Karpas-422 (cell line): Measurements from ENCODE around the gene MAX. TPM values are rescaled to one million over a fixed set of nuclear protein-coding genes. Genes with fewer than 3 reads are reported as not detected.

Experiments used
- DNase-seq: peaks from one replicate; pipeline ENCODE4 v3.0.0-alpha.2; 2015
- H2AFZ ChIP-seq: fragments of 200-600 bp; sonication (generic); 2 replicates; pipeline ENCODE4 v1.6.1; 2014; ENCODE audit warnings: antibody characterized with exemption, low read length, mixed read lengths
- H3K27ac ChIP-seq: fragments of 200-600 bp; sonication (generic); 2 replicates; pipeline ENCODE4 v1.5.1; 2014; ENCODE audit warnings: mild to moderate bottlenecking, low read length, moderate library complexity
- H3K27me3 ChIP-seq: fragments of 200-600 bp; sonication (generic); 2 replicates; pipeline ENCODE4 v1.6.1; 2014; ENCODE audit warnings: low read length, mixed read lengths
- H3K36me3 ChIP-seq: fragments of 200-600 bp; sonication (generic); 2 replicates; pipeline ENCODE4 v1.6.1; 2014; ENCODE audit warnings: low read length, mixed read lengths; ENCODE audit not compliant: insufficient read depth
- H3K4me1 ChIP-seq: fragments of 200-600 bp; sonication (generic); 2 replicates; pipeline ENCODE4 v1.6.1; 2014; ENCODE audit warnings: mild to moderate bottlenecking, low read length, mixed read lengths
- H3K4me2 ChIP-seq: fragments of 200-600 bp; sonication (generic); 2 replicates; pipeline ENCODE4 v1.6.1; 2014; ENCODE audit warnings: low read length, low read depth, mild to moderate bottlenecking; ENCODE audit not compliant: poor library complexity, severe bottlenecking
- H3K4me3 ChIP-seq: fragments of 200-600 bp; sonication (generic); 2 replicates; pipeline ENCODE4 v1.5.1; 2014; ENCODE audit warnings: mild to moderate bottlenecking, antibody characterized with exemption, low read length, mixed read lengths
- H3K79me2 ChIP-seq: fragments of 200-600 bp; sonication (generic); 2 replicates; pipeline ENCODE4 v1.6.1; 2014; ENCODE audit warnings: mild to moderate bottlenecking, low read length, mixed read lengths
- H3K9ac ChIP-seq: fragments of 200-600 bp; sonication (generic); 2 replicates; pipeline ENCODE4 v1.6.0; 2014; ENCODE audit warnings: low read length
- H3K9me2 ChIP-seq: fragments of 200-600 bp; sonication (generic), shearing (Covaris generic); replicated peaks from 2 replicates; pipeline ENCODE4 v1.6.0; 2014; ENCODE audit warnings: mild to moderate bottlenecking, low read length, moderate library complexity; ENCODE audit not compliant: insufficient read depth
- H3K9me3 ChIP-seq: fragments of 300-700, 200-600 bp; sonication (generic); 2 replicates; pipeline ENCODE4 v1.6.1; 2014; ENCODE audit warnings: low read length, mixed read lengths
- H4K20me1 ChIP-seq: fragments of 200-600 bp; sonication (generic); 2 replicates; pipeline ENCODE4 v1.6.1; 2014; ENCODE audit warnings: mild to moderate bottlenecking, antibody characterized with exemption, low read length, low read depth; ENCODE audit not compliant: insufficient read depth
- total RNA-seq: library from RNA; depleted of rRNA; stranded (reverse); fragments of >200 nt; shearing (Covaris generic); gene quantifications from 2 replicates; pipeline ENCODE4 v1.2.3, GENCODE V29; 2014; ENCODE audit warnings: low replicate concordance

The MAX gene
- total RNA-seq, 1 experiment from 2014 or later, result 124 TPM

DNA sequence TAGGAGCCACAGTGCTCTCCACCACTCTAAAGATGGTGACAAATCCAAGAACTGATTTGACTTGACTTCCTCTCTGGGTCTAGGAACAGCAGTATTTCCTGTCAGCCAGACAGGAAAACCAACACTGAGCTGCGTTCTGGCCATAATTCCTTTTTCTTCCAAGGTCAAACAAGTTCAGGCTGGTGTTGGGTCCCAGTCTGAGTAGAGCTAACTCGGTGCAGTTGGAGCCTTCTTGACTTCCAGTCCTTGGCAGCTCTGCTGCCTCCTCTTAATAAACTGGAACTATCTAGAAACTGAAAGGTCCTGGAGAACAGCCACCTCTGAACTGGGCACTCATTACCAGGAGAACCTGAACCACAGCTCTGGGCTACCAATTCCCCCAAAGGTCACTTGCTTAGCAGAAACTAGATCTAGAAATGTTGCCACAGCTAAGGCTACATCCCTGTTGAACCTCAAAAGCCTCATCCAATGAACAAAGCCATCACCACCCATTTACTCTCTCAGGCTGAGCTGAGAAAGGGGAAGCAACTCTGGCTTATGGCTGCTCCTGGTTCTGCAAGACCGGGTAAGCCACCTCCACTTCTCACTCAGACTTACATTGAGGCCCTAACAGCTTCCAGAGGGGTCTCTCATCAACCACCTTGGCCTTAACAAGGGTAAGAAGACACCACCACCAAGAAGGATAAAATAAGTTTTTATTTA is 27.7 kb downstream of the MAX start:
- H3K27me3 ChIP-seq, result no peaks in the 10 kb centered on the region
- no peaks in the 10 kb centered on the region for H3K9me3 ChIP-seq
- H3K9ac ChIP-seq, result no peak overlapping the region
- no peaks in the 10 kb centered on the region for H3K9me2 ChIP-seq
- no peaks in the 10 kb centered on the region for H3K4me1 ChIP-seq
- H3K4me3 ChIP-seq, result no peak overlapping the region
- peaks cover 22% of the 10 kb centered on the region for H3K79me2 ChIP-seq
- 0 out of 2 replicates have a peak, but pooled peaks cover 6% of the 10 kb centered on the region for H4K20me1 ChIP-seq
- H3K27ac ChIP-seq, result no peak overlapping the region
- no peak overlapping the region for H3K4me2 ChIP-seq
- no peak overlapping the region for H2AFZ ChIP-seq
- peak; percentile 63 for DNase-seq
- H3K36me3 ChIP-seq, result peaks cover 39% of the 10 kb centered on the region

DNA sequence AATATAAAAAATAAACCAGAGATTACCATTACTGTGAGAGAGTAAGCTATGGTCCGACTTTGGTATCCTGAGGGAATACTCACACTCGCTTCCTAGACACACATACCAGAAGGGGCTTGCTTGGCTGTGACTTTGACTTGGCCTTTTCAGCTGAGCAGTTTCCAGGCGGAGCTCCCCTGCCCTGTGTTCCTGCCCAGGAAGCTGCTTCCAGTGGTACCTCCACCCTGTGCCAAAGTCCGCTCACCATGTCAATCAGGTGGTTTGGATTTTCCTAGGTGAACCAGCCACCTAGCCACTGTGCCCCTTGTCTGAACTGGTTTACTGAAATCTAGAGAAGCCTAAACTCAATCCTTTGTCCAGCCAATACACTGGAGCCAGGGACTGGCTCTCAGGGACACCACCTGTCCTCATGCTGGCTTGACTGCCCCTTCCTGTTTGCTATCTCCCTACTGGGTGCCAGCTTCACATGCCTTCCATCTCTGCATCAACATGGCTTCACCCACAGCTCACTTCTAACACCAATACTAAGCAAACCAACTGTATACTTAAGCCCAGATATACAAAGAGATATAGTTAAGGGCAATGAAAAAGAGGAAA is 28.6 kb downstream of the MAX start:
- Histone ChIP-seq H4K20me1 (0 out of 2 replicates have a peak, but pooled peaks cover 6% of the 10 kb centered on the region), H3K4me2 (no peak overlapping the region), H3K27ac (no peak overlapping the region), H3K79me2 (peaks cover 13% of the 10 kb centered on the region), H3K4me1 (no peaks in the 10 kb centered on the region), H3K9me2 (no peaks in the 10 kb centered on the region), H3K27me3 (no peaks in the 10 kb centered on the region), H3K4me3 (no peak overlapping the region), H3K36me3 (peaks cover 30% of the 10 kb centered on the region), H3K9me3 (no peaks in the 10 kb centered on the region), H2AFZ (no peak overlapping the region), H3K9ac (no peak overlapping the region)
- no peak for DNase-seq

DNA sequence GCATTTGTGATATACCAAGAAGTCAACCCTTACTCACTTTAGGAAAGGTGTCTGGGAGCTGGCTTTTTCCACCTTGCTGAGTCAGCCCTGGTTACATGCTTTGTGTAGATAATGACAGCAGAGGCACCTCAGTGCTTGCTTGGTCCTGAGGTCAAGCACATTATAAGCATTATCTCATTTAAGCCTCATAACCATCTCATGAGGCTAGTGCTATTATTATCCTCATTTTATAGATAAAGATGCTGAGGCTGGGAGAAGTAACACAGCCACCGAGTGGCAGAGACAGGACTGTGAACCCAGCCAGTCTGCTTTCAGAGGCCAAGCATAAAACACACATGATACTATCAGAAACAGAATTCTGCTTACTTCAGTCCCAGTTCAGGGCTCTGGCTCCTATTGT is 29.4 kb downstream of the MAX start:
- 0 out of 2 replicates have a peak, but pooled peaks cover 6% of the 10 kb centered on the region for H4K20me1 ChIP-seq
- H3K36me3 ChIP-seq, result peaks cover 29% of the 10 kb centered on the region
- no peaks in the 10 kb centered on the region for H3K9me3 ChIP-seq
- DNase-seq, result no peak
- no peaks in the 10 kb centered on the region for H3K9me2 ChIP-seq
- H3K27ac ChIP-seq, result no peak overlapping the region
- peaks cover 11% of the 10 kb centered on the region; the same call in 1 of the 2 replicates for H3K79me2 ChIP-seq
- H3K4me1 ChIP-seq, result no peaks in the 10 kb centered on the region
- no peak overlapping the region for H2AFZ ChIP-seq
- H3K4me2 ChIP-seq, result no peak overlapping the region
- no peak overlapping the region for H3K4me3 ChIP-seq
- no peak overlapping the region for H3K9ac ChIP-seq
- H3K27me3 ChIP-seq, result no peaks in the 10 kb centered on the region

DNA sequence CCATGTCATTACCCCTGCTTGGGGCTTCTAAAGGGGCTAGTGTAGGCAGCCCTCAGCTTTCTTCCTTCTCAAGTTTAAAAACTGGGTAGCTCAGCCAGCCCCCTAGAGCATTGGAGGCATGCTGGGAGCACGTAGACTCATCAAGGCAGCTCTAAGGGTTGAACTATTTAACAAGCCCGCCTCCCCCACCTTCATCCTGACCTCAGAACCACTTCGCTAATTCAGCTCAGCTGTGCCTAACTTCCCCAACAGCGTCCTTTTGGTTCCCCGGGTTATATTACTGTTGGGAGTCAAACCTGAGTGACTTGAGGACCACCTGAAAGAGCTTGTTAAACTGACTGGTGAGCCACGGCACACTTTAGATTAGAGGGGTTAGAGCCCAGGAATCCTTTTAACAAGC is 30.1 kb downstream of the MAX start:
- Histone ChIP-seq H4K20me1 (0 out of 2 replicates have a peak, but pooled peaks cover 6% of the 10 kb centered on the region), H2AFZ (no peak overlapping the region), H3K4me2 (no peak overlapping the region), H3K36me3 (peaks cover 22% of the 10 kb centered on the region), H3K4me1 (no peaks in the 10 kb centered on the region), H3K4me3 (no peak overlapping the region), H3K27me3 (no peaks in the 10 kb centered on the region), H3K27ac (no peak overlapping the region), H3K9me2 (no peaks in the 10 kb centered on the region), H3K79me2 (peaks cover 11% of the 10 kb centered on the region; the same call in 1 of the 2 replicates), H3K9ac (no peak overlapping the region), H3K9me3 (no peaks in the 10 kb centered on the region)
- DNase-seq, result no peak

DNA sequence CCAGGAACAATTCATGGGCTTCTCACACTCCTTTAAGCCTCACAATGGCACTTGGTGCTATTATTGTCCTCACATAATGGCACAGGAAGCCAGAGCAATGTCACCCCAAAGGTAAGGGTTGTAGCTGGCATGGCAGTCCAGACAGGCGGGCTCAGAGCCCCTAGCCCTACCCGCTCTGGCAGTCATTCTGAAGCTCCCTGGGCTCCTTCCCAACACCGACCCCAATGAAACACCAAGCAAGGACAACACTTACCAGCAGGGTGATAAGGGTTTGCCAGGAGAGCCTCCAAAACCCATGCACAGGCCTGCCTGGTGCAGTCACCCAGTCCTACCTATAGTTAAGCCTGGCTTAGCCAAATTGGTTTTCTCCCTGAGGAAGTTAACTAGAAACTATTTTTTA is 30.8 kb downstream of the MAX start:
- H3K4me1 ChIP-seq, result no peaks in the 10 kb centered on the region
- no peak for DNase-seq
- H3K36me3 ChIP-seq, result peaks cover 21% of the 10 kb centered on the region
- H3K9ac ChIP-seq, result no peak overlapping the region
- no peak overlapping the region for H3K4me3 ChIP-seq
- no peak overlapping the region for H3K27ac ChIP-seq
- no peaks in the 10 kb centered on the region for H3K27me3 ChIP-seq
- 0 out of 2 replicates have a peak, but pooled peaks cover 6% of the 10 kb centered on the region for H4K20me1 ChIP-seq
- no peak overlapping the region for H2AFZ ChIP-seq
- no peak overlapping the region for H3K4me2 ChIP-seq
- peaks cover 11% of the 10 kb centered on the region; the same call in 1 of the 2 replicates for H3K79me2 ChIP-seq
- no peaks in the 10 kb centered on the region for H3K9me3 ChIP-seq
- H3K9me2 ChIP-seq, result no peaks in the 10 kb centered on the region

DNA sequence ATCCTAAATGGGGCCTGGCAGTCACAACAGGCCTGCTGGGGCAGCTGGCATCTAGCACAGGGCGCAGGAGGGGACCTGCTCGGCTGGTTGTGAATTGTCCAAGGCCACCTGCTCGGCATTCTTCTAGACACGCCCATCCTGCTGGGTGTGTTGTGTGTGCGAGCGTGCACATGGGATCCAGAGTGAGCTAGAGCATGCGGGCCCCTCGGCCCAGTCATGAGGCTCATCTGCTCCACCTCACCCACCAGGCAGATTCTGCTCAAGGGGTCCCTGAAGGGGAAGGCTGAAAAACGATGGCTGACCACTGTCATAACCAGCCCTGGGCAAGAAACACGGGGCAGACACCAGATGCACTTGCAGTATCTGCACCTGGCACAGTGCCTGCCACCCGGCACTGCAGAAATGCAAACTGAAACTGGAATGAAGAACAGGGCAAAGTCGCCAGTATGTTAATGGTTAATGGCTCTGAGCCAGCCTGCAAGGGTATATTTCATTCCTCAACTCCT is 31.8 kb downstream of the MAX start:
- Histone ChIP-seq H3K36me3 (peaks cover 19% of the 10 kb centered on the region), H3K4me2 (no peak overlapping the region)

DNA sequence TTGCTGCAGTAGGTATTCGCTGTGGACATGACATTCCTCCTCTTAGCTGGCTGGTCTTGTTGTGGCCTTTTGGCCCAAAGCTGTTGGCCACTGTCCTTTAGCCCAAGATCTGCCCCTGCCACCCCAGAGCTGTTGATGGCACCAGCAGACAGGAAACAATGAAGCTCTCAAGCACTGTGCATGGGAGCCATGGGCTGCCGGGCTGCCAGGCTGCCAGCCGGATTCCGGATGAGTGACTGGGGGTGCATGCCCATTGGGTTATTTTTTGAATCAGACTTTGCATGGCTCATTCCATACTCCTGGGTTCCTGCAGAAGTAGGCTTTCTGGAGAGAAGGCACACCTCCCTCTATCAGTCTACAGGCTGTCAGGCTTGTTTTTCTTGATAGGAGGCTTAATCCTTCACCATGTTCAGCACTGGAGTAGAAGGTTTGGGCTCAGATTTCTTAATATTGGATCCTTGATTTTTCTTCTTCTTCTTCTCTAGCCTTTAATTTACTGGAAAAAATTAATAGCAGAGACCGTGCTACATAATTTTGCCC is 32.4 kb downstream of the MAX start:
- Histone ChIP-seq H3K9me2 (no peaks in the 10 kb centered on the region), H3K4me2 (no peak overlapping the region)

More for the DNA sequence above, 31.8 kb downstream of the MAX start:
- Histone ChIP-seq H3K27me3 (no peaks in the 10 kb centered on the region), H3K9me3 (no peaks in the 10 kb centered on the region), H3K79me2 (peaks cover 11% of the 10 kb centered on the region; the same call in 1 of the 2 replicates), H3K27ac (no peak overlapping the region), H3K4me1 (no peaks in the 10 kb centered on the region), H3K9ac (no peak overlapping the region), H3K9me2 (no peaks in the 10 kb centered on the region), H2AFZ (no peak overlapping the region), H3K4me3 (no peak overlapping the region), H4K20me1 (0 out of 2 replicates have a peak, but pooled peaks cover 6% of the 10 kb centered on the region)
- DNase-seq, result no peak

DNA sequence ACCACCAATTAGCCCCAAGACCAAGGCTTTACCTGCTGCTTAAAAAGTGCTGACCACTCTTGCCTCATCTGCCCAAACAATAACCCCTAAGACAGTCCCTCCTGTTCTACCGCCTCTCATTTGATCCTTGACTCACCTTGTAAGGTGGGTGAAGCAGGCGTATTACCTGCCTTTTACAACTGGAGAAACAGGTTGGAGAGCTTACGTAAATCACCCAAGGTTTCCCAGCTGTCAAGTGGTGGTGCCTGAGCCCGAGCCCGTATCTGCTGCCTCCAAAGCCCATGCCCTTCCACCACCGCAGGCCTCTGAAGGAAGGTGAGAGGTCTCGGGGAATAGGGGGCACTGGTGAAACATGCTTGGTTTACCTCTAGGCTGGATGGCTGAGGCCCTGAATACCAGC is 36.6 kb downstream of the MAX start:
- Histone ChIP-seq H3K36me3 (peaks cover 33% of the 10 kb centered on the region), H3K27me3 (no peaks in the 10 kb centered on the region), H3K27ac (no peak overlapping the region), H3K4me3 (no peak overlapping the region), H3K4me2 (no peak overlapping the region), H3K9ac (no peak overlapping the region), H2AFZ (no peak overlapping the region), H3K79me2 (no peaks in the 10 kb centered on the region), H3K4me1 (no peaks in the 10 kb centered on the region), H3K9me2 (no peaks in the 10 kb centered on the region), H3K9me3 (no peaks in the 10 kb centered on the region), H4K20me1 (no peaks in the 10 kb centered on the region)
- no peak for DNase-seq

More for the DNA sequence above, 32.4 kb downstream of the MAX start:
- Histone ChIP-seq H3K4me3 (no peak overlapping the region), H4K20me1 (0 out of 2 replicates have a peak, but pooled peaks cover 1% of the 10 kb centered on the region), H3K36me3 (peaks cover 20% of the 10 kb centered on the region; the same call in 1 of the 2 replicates), H3K79me2 (peaks cover 6% of the 10 kb centered on the region; the same call in 1 of the 2 replicates), H3K27me3 (no peaks in the 10 kb centered on the region), H3K27ac (no peak overlapping the region), H3K4me1 (no peaks in the 10 kb centered on the region), H2AFZ (no peak overlapping the region), H3K9ac (no peak overlapping the region), H3K9me3 (no peaks in the 10 kb centered on the region)
- no peak for DNase-seq
